ENCODE results near the gene ARL4D.

ARL4D gene

GRCh38 chr17:43398724-43399595 lies at the start of gene ARL4D:
Gene ARL4D, plus strand, starts transcription at chr17:43398993. Its CDS starts 740 bp downstream, at chr17:43399733.
- Histone ChIP-seq H3K4me3 (peak within 1 kb of the TSS; percentile 97), H3K27ac (peak within 1 kb of the TSS; percentile 78 to 97)
- DNase-seq (ENCODE audit: low spot score): peak; percentile 86
- TF ChIP-seq CTCF (IDR thresholded peaks at IDR 0.05): no peak

GRCh38 chr17:43349142-43349541 lies 49.7 kb upstream of the ARL4D start:
- no peak for DNase-seq (ENCODE audit: low spot score)
- no peak overlapping the region for H3K4me3 ChIP-seq
- TF ChIP-seq CTCF (IDR thresholded peaks at IDR 0.05): no peak

GRCh38 chr17:43350888-43351361 lies 47.9 kb upstream of the ARL4D start:
- Histone ChIP-seq H3K27ac (no peak overlapping the region), H3K4me3 (no peak overlapping the region)
- TF ChIP-seq CTCF (IDR thresholded peaks at IDR 0.05): no peak
- DNase-seq (ENCODE audit: low spot score): no peak

More at GRCh38 chr17:43349142-43349541, 49.7 kb upstream of the ARL4D start:
- no peak overlapping the region for H3K27ac ChIP-seq

GRCh38 chr17:43351691-43352090 lies 47.1 kb upstream of the ARL4D start:
- TF ChIP-seq CTCF (IDR thresholded peaks at IDR 0.05): no peak
- no peak overlapping the region for H3K27ac ChIP-seq
- H3K4me3 ChIP-seq: no peak overlapping the region
- no peak for DNase-seq (ENCODE audit: low spot score)

- no peak for TF ChIP-seq CTCF (IDR thresholded peaks at IDR 0.05)
- no peak for DNase-seq (ENCODE audit: low spot score)
- H3K27ac ChIP-seq: no peak overlapping the region
- no peak overlapping the region for H3K4me3 ChIP-seq
Observed at GRCh38 chr17:43352579-43353331, 46.0 kb upstream of the ARL4D start.

GRCh38 chr17:43353393-43353792 lies 45.4 kb upstream of the ARL4D start:
- Histone ChIP-seq H3K27ac (no peak overlapping the region), H3K4me3 (no peak overlapping the region)
- DNase-seq (ENCODE audit: low spot score): no peak
- TF ChIP-seq CTCF (IDR thresholded peaks at IDR 0.05): no peak
